DOHH2 (cell line): ENCODE data around the gene ARID5B.

Source experiments
- EZH2phosphoT487 ChIP-seq: fragments of 200-600 bp; sonication (generic); IDR thresholded peaks from 2 replicates; pipeline ENCODE4 v1.6.1; 2017; ENCODE audit warnings: borderline replicate concordance, mild to moderate bottlenecking, antibody characterized with exemption, low read length, moderate library complexity, mixed read lengths
- TF ChIP-seq, protein P1 (sequence below): fragments of 200-600 bp; sonication (generic); IDR thresholded peaks from one replicate; pipeline ENCODE4 v1.5.1; 2014; ENCODE audit warnings: antibody characterized with exemption, mild to moderate bottlenecking, low read depth, low read length; ENCODE audit not compliant: poor library complexity, severe bottlenecking

DNA sequence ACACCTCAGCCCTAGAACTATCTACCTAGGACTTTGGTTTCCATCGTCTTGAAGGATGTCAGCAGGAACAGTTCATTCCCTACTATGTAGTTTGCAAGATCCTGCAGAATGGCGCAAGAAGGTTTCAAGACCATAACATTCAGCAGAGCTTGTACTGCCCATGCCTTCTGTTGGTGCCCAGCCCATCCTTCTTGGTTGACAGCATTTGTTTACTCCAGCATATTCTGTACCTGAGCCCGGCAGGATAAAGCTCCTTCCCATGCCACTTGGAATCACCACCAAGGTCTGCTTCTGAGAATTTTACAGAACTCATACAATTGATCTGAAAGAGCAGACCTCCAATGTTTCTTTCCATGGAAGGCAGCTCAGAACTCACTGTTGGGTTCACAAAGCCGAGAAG is 150.8 kb downstream of the ARID5B start:
- TF ChIP-seq, protein P1, sequence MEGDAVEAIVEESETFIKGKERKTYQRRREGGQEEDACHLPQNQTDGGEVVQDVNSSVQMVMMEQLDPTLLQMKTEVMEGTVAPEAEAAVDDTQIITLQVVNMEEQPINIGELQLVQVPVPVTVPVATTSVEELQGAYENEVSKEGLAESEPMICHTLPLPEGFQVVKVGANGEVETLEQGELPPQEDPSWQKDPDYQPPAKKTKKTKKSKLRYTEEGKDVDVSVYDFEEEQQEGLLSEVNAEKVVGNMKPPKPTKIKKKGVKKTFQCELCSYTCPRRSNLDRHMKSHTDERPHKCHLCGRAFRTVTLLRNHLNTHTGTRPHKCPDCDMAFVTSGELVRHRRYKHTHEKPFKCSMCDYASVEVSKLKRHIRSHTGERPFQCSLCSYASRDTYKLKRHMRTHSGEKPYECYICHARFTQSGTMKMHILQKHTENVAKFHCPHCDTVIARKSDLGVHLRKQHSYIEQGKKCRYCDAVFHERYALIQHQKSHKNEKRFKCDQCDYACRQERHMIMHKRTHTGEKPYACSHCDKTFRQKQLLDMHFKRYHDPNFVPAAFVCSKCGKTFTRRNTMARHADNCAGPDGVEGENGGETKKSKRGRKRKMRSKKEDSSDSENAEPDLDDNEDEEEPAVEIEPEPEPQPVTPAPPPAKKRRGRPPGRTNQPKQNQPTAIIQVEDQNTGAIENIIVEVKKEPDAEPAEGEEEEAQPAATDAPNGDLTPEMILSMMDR = no peak
- no peak for TF ChIP-seq EZH2phosphoT487
